ENCODE measurements around the gene CAB39L. TPM values are rescaled to one million over a fixed set of nuclear protein-coding genes. Genes with fewer than 3 reads are reported as not detected.

CAB39L gene
- total RNA-seq, 1 experiment from 2014 or later: 6.6 TPM

DNA sequence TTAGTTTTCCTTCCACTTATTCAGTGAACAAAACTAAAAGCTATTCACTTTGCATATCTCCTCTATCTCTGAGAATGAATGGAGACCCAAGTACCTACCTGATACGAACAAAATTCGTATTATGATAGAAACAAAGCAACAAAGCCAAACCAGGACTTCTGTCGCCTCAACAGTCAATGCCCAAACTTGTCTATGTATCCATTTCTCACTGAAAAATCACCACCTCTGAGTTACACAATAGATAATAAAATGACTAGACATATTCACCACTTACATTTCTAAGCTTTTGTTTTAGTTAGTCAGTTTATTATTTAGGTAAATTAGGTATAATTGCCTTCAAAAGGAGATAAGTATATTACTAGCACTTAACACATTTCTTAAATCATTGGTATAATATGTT lies 67.7 kb downstream of the CAB39L start:
- no peak for DNase-seq (ENCODE audit: low read depth, low spot score)
- Histone ChIP-seq H3K27me3 (ENCODE audit: control insufficient read depth, insufficient read depth, low read length) (no peaks in the 10 kb centered on the region), H3K27ac (ENCODE audit: low read length) (no peak overlapping the region), H3K4me1 (ENCODE audit: control insufficient read depth, insufficient read depth, low read length) (no peaks in the 10 kb centered on the region), H3K36me3 (ENCODE audit: control insufficient read depth, insufficient read depth, low read length) (no peaks in the 10 kb centered on the region), H3K4me3 (ENCODE audit: low read depth in 2 of 2, low read length in 2 of 2) (no peak overlapping the region), H3K9me3 (ENCODE audit: control insufficient read depth, insufficient read depth, low read depth, low read length) (no peaks in the 10 kb centered on the region)
- intact Hi-C loops (cut with micrococcal nuclease; ENCODE audit: unreplicated experiment) (no loop called here), in situ Hi-C loops (cut with HindIII; ENCODE audit: low pct_unique_long_range_greater_than_20kb, low sequenced_read_pairs) (no loop called here)
- no peak for ATAC-seq
- ChIA-PET CTCF (no interaction called here), POLR2A (no interaction called here)
- no TSS peak for BruUV-seq (replicated peaks)
- TF ChIP-seq CTCF (IDR thresholded peaks at IDR 0.05) (no peak), POLR2AphosphoS5 (IDR thresholded peaks at IDR 0.05; ENCODE audit: low read depth, low read length) (no peak), TCF7L2 (IDR thresholded peaks at IDR 0.05; ENCODE audit: low read depth, low read length) (no peak), SIN3A (IDR thresholded peaks at IDR 0.05; ENCODE audit: borderline replicate concordance, insufficient read depth, low read depth, low read length) (no peak)
- TF ChIP-seq, protein P1, sequence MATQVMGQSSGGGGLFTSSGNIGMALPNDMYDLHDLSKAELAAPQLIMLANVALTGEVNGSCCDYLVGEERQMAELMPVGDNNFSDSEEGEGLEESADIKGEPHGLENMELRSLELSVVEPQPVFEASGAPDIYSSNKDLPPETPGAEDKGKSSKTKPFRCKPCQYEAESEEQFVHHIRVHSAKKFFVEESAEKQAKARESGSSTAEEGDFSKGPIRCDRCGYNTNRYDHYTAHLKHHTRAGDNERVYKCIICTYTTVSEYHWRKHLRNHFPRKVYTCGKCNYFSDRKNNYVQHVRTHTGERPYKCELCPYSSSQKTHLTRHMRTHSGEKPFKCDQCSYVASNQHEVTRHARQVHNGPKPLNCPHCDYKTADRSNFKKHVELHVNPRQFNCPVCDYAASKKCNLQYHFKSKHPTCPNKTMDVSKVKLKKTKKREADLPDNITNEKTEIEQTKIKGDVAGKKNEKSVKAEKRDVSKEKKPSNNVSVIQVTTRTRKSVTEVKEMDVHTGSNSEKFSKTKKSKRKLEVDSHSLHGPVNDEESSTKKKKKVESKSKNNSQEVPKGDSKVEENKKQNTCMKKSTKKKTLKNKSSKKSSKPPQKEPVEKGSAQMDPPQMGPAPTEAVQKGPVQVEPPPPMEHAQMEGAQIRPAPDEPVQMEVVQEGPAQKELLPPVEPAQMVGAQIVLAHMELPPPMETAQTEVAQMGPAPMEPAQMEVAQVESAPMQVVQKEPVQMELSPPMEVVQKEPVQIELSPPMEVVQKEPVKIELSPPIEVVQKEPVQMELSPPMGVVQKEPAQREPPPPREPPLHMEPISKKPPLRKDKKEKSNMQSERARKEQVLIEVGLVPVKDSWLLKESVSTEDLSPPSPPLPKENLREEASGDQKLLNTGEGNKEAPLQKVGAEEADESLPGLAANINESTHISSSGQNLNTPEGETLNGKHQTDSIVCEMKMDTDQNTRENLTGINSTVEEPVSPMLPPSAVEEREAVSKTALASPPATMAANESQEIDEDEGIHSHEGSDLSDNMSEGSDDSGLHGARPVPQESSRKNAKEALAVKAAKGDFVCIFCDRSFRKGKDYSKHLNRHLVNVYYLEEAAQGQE (IDR thresholded peaks at IDR 0.05; ENCODE audit: insufficient read depth in 1 of 2, low read depth in 2 of 2, low read length in 1 of 2): no peak

DNA sequence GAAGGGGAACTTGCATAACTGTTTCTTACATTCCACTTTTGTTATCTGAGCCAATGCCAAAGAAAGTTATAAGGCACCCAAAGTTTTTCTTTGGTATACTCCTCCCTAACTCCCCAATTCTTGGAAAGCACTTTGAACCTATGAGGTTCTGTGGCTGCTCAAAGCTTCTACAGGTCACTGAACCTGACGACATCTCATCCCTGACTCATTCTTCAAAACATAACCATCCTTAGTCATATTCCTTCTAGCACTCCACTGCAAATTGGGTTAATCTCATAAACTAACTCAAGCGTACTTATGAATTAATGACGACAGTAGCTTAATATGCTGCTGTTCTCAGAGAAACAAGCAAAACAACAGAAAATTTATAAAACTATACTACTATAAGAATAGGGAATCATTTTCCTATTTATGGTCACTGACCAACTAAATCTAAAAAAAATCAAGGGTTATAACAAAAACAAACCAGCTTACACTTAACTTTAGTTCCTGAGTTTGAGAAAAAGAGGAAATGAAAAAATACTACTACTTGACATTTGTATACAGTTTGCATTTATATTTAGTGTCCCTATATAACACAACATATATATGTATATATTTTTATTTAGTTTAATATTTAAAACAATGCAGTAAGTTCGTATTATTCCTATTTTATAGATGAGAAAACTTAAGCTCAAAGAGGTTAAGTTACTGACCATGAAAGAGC lies 69.1 kb downstream of the CAB39L start:
- intact Hi-C loops (cut with micrococcal nuclease; ENCODE audit: unreplicated experiment): no loop called here
- in situ Hi-C loops (cut with HindIII; ENCODE audit: low pct_unique_long_range_greater_than_20kb, low sequenced_read_pairs): no loop called here
- Histone ChIP-seq H3K36me3 (ENCODE audit: control insufficient read depth, insufficient read depth, low read length) (no peaks in the 10 kb centered on the region), H3K4me1 (ENCODE audit: control insufficient read depth, insufficient read depth, low read length) (no peaks in the 10 kb centered on the region), H3K27ac (ENCODE audit: low read length) (no peak overlapping the region), H3K27me3 (ENCODE audit: control insufficient read depth, insufficient read depth, low read length) (no peaks in the 10 kb centered on the region), H3K9me3 (ENCODE audit: control insufficient read depth, insufficient read depth, low read depth, low read length) (no peaks in the 10 kb centered on the region), H3K4me3 (ENCODE audit: low read depth in 2 of 2, low read length in 2 of 2) (no peak overlapping the region)
- no TSS peak for BruUV-seq (replicated peaks)
- ChIA-PET CTCF (no interaction called here), POLR2A (interaction anchor here (0.6 kb wide), 1 partner anchor 61 kb away, joined by 4 read pairs; no protein-coding TSS in a partner anchor)
- TF ChIP-seq, protein P1 (IDR thresholded peaks at IDR 0.05; ENCODE audit: insufficient read depth in 1 of 2, low read depth in 2 of 2, low read length in 1 of 2): no peak
- TF ChIP-seq CTCF (IDR thresholded peaks at IDR 0.05): no peak
- TF ChIP-seq SIN3A (IDR thresholded peaks at IDR 0.05; ENCODE audit: borderline replicate concordance, insufficient read depth, low read depth, low read length): no peak
- no peak for TF ChIP-seq POLR2AphosphoS5 (IDR thresholded peaks at IDR 0.05; ENCODE audit: low read depth, low read length)
- no peak for TF ChIP-seq TCF7L2 (IDR thresholded peaks at IDR 0.05; ENCODE audit: low read depth, low read length)
- DNase-seq (ENCODE audit: low read depth, low spot score) (peak; percentile 15), ATAC-seq (no peak)

Data from Panc1 (cell line).